Ishikawa (cell line): ENCODE results near the gene PDZD7.

ENCODE experiments used
- CEBPB ChIP-seq: IDR thresholded peaks from 2 replicates; pipeline ENCODE4 v1.6.1; 2012
- CREB1 ChIP-seq: IDR thresholded peaks from 2 replicates; pipeline ENCODE4 v1.6.1; 2012; ENCODE audit warnings: low read depth
- EGR1 ChIP-seq: IDR thresholded peaks from 2 replicates; pipeline ENCODE4 v1.6.1; 2012
- MAX ChIP-seq: IDR thresholded peaks from 2 replicates; pipeline ENCODE4 v1.6.1; 2012
- NFIC ChIP-seq: IDR thresholded peaks from 2 replicates; pipeline ENCODE4 v1.6.1; 2012
- RAD21 ChIP-seq: IDR thresholded peaks from 2 replicates; pipeline ENCODE4 v1.6.1; 2012; ENCODE audit warnings: low read depth
- REST ChIP-seq: IDR thresholded peaks from 2 replicates; pipeline ENCODE4 v1.6.1; 2012; ENCODE audit warnings: low read depth, mild to moderate bottlenecking
- TAF1 ChIP-seq: IDR thresholded peaks from 2 replicates; pipeline ENCODE4 v1.6.1; 2012; ENCODE audit warnings: low read depth, mild to moderate bottlenecking
- TCF12 ChIP-seq: IDR thresholded peaks from 2 replicates; pipeline ENCODE4 v1.6.1; 2012; ENCODE audit warnings: low read depth
- TEAD4 ChIP-seq: IDR thresholded peaks from 2 replicates; pipeline ENCODE4 v1.6.1; 2012
- USF1 ChIP-seq: IDR thresholded peaks from 2 replicates; pipeline ENCODE4 v1.6.1; 2012
- YY1 ChIP-seq: IDR thresholded peaks from 2 replicates; pipeline ENCODE4 v1.6.1; 2012; ENCODE audit warnings: low read depth
- ZBTB7A ChIP-seq: IDR thresholded peaks from 2 replicates; pipeline ENCODE4 v1.6.1; 2012; ENCODE audit warnings: low read depth

- TF ChIP-seq TCF12 (no peak), RAD21 (no peak), EGR1 (no peak), USF1 (no peak), TAF1 (no peak), CREB1 (no peak), MAX (no peak), YY1 (no peak), CEBPB (no peak), REST (no peak), ZBTB7A (no peak), TEAD4 (no peak), NFIC (no peak)
Observed at GRCh38 chr10:101066896-101067355, 36.0 kb upstream of the PDZD7 start.
